SH-SY5Y (cell line): ENCODE results near the gene KCNJ14.

Source experiments
- GATA2 ChIP-seq: IDR thresholded peaks from 2 replicates; pipeline ENCODE4 v1.6.1; 2011; ENCODE audit warnings: mild to moderate bottlenecking, low read depth, low read length
- GATA3 ChIP-seq: IDR thresholded peaks from 2 replicates; pipeline ENCODE4 v1.6.1; 2011; ENCODE audit warnings: low read depth, mild to moderate bottlenecking, low read length, moderate library complexity

- TF ChIP-seq GATA2, result no peak
- no peak for TF ChIP-seq GATA3
These were observed 53.5 kb downstream of the KCNJ14 start for GRCh38 chr19:48508729-48509411.
